Natural killer cell (primary cell): ENCODE data around the gene PPP2CA. TPM values are rescaled to one million over a fixed set of nuclear protein-coding genes. Genes with fewer than 3 reads are reported as not detected.

Experiments
- ATAC-seq, 3 donors: fragments of 150-1000 bp in 2 of 3; fragments of 200-7000 bp in 1 of 3; cut with Tn5 transposase; 1 replicate in 1 of 3; 2 replicates in 2 of 3; pipeline ENCODE4 v1.10.0; 2021; ENCODE audit warnings: mild to moderate bottlenecking in 2 of 3, moderate library complexity in 2 of 3
- DNase-seq, 2 donors: peaks; one replicate each; pipeline versions ENCODE4 v3.0.0 to v3.0.0-alpha.2; 2013 to 2021; ENCODE audit warnings: mixed read lengths in 1 of 2
- H3K27ac ChIP-seq: one replicate; pipeline ENCODE4 v1.5.1; 2013; ENCODE audit warnings: mild to moderate bottlenecking, low read length
- H3K27me3 ChIP-seq: one replicate; pipeline ENCODE4 v1.6.1; 2013; ENCODE audit warnings: low read length; ENCODE audit not compliant: control insufficient read depth, insufficient read depth
- H3K36me3 ChIP-seq: one replicate; pipeline ENCODE4 v1.6.1; 2013; ENCODE audit warnings: low read length; ENCODE audit not compliant: control insufficient read depth, insufficient read depth
- H3K4me1 ChIP-seq: one replicate; pipeline ENCODE4 v1.6.1; 2013; ENCODE audit warnings: low read length; ENCODE audit not compliant: control insufficient read depth, insufficient read depth
- H3K4me3 ChIP-seq: one replicate; pipeline ENCODE4 v1.5.1; 2013; ENCODE audit warnings: low read length
- H3K9me3 ChIP-seq: one replicate; pipeline ENCODE4 v1.6.1; 2013; ENCODE audit warnings: low read length; ENCODE audit not compliant: control insufficient read depth, insufficient read depth
- H3K27ac Mint-ChIP-seq, 2 donors: one replicate each; pipeline ENCODE4 v1.8.0; 2022; ENCODE audit warnings: mild to moderate bottlenecking in 2 of 2, mixed read lengths in 2 of 2, moderate library complexity in 1 of 2
- H3K27me3 Mint-ChIP-seq, 2 donors: one replicate each; pipeline ENCODE4 v1.8.0; 2022; ENCODE audit warnings: low read depth in 2 of 2, mixed read lengths in 2 of 2
- H3K36me3 Mint-ChIP-seq: one replicate; pipeline ENCODE4 v1.8.0; 2022; ENCODE audit warnings: mixed read lengths
- H3K4me1 Mint-ChIP-seq, 2 donors: one replicate each; pipeline ENCODE4 v1.8.0; 2022; ENCODE audit warnings: mixed read lengths in 2 of 2
- H3K4me3 Mint-ChIP-seq: one replicate; pipeline ENCODE4 v1.8.0; 2022; ENCODE audit warnings: mild to moderate bottlenecking, moderate library complexity, mixed read lengths
- H3K9me3 Mint-ChIP-seq, 2 donors: one replicate each; pipeline ENCODE4 v1.8.0; 2022; ENCODE audit warnings: mixed read lengths in 2 of 2
- WGBS: methylation state at CpG from one replicate; pipeline ENCODE4 v1.1.7; 2013; ENCODE audit warnings: missing lambda C conversion rate; ENCODE audit not compliant: insufficient coverage; 5-methylcytosine and 5-hydroxymethylcytosine counted together
- intact Hi-C: fragments of 100-400 bp; cut with micrococcal nuclease; formaldehyde crosslinking; loops from one replicate; pipeline ENCODE4 v1.14.2; 2022
- total RNA-seq, 4 donors: library from RNA; stranded (reverse); fragments of 120-200 nt in 1 of 4; gene quantifications; one replicate each; pipeline versions ENCODE4 v1.2.3 to v1.2.4, GENCODE V29; 2013 to 2022
- TF ChIP-seq, protein P1 (sequence below): fragments of 200-600 bp; IDR thresholded peaks from one replicate; pipeline ENCODE4 v1.8.0; 2022; ENCODE audit warnings: antibody characterized with exemption

PPP2CA gene
- total RNA-seq, 3 donors from 2014 or later (not counting 1 experiment from before 2014, with no cell fraction given) = 188 to 205 (median 191) TPM

DNA sequence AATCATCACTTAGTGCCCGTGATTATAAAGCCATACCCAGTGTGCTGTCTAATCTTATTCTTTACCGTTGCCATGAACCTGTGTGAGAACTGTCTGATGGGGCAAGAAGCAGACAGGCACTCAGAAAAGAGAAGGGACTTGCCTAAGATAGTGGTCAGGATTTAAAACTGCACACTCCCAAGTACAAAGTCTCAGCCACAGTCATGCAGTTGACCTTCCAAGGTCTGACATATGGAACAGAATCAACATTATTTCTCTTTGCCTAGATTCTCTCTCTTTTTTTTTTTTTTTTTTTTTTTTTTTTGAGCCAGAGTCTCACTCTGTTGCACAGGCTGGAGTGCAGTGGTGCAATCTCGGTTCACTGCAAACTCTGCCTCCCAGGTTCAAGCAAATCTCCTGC, 1.9 kb upstream of the PPP2CA start:
- Mint-ChIP-seq H3K9me3 (no peaks in the 10 kb centered on the region), H3K27ac (peak overlapping the region; percentile 96 to 100), H3K4me1 (peaks cover 35 to 43% of the 10 kb centered on the region in 2 donors), H3K27me3 (peaks cover 0 to 2% of the 10 kb centered on the region in 2 donors), H3K4me3 (peak overlapping the region; percentile 97), H3K36me3 (no peaks in the 10 kb centered on the region)
- Histone ChIP-seq H3K36me3 (no peaks in the 10 kb centered on the region), H3K9me3 (no peaks in the 10 kb centered on the region), H3K27ac (no peak overlapping the region), H3K4me1 (peaks cover 13% of the 10 kb centered on the region), H3K4me3 (no peak overlapping the region), H3K27me3 (no peaks in the 10 kb centered on the region)
- ATAC-seq (no peak), DNase-seq (peak in 1 of 2 donors; percentile 12)
- TF ChIP-seq, protein P1, sequence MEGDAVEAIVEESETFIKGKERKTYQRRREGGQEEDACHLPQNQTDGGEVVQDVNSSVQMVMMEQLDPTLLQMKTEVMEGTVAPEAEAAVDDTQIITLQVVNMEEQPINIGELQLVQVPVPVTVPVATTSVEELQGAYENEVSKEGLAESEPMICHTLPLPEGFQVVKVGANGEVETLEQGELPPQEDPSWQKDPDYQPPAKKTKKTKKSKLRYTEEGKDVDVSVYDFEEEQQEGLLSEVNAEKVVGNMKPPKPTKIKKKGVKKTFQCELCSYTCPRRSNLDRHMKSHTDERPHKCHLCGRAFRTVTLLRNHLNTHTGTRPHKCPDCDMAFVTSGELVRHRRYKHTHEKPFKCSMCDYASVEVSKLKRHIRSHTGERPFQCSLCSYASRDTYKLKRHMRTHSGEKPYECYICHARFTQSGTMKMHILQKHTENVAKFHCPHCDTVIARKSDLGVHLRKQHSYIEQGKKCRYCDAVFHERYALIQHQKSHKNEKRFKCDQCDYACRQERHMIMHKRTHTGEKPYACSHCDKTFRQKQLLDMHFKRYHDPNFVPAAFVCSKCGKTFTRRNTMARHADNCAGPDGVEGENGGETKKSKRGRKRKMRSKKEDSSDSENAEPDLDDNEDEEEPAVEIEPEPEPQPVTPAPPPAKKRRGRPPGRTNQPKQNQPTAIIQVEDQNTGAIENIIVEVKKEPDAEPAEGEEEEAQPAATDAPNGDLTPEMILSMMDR = no peak
- WGBS = 98% methylated on average over 3 of the region's 3 CpGs
- intact Hi-C loops = loop anchor here (2.0 to 10.0 kb wide), 2 partner anchors 51 to 297 kb away; partner anchors contain the start of genes JADE2 and SKP1

GRCh38 chr5:134227259-134227658, 1.4 kb upstream of the PPP2CA start:
- DNase-seq (peak in 1 of 2 donors; percentile 39), ATAC-seq (no peak)
- H3K4me3 ChIP-seq = no peak overlapping the region
- no peaks in the 10 kb centered on the region for H3K36me3 Mint-ChIP-seq
- peak overlapping the region; percentile 97 for H3K4me3 Mint-ChIP-seq
- no peaks in the 10 kb centered on the region for H3K9me3 ChIP-seq
- H3K27me3 Mint-ChIP-seq = no peaks in the 10 kb centered on the region
- intact Hi-C loops = loop anchor here (2.0 to 10.0 kb wide), 2 partner anchors 50 to 298 kb away; partner anchors contain the start of genes JADE2 and SKP1
- WGBS = 91% methylated on average over 5 of the region's 5 CpGs
- H3K27me3 ChIP-seq = no peaks in the 10 kb centered on the region
- H3K27ac ChIP-seq = peak overlapping the region; percentile 96
- H3K4me1 Mint-ChIP-seq = peaks cover 41 to 49% of the 10 kb centered on the region in 2 donors
- H3K9me3 Mint-ChIP-seq = no peaks in the 10 kb centered on the region
- peaks cover 13% of the 10 kb centered on the region for H3K4me1 ChIP-seq
- H3K36me3 ChIP-seq = no peaks in the 10 kb centered on the region
- TF ChIP-seq, protein P1 = no peak
- H3K27ac Mint-ChIP-seq = peak overlapping the region; percentile 96 to 100

DNA sequence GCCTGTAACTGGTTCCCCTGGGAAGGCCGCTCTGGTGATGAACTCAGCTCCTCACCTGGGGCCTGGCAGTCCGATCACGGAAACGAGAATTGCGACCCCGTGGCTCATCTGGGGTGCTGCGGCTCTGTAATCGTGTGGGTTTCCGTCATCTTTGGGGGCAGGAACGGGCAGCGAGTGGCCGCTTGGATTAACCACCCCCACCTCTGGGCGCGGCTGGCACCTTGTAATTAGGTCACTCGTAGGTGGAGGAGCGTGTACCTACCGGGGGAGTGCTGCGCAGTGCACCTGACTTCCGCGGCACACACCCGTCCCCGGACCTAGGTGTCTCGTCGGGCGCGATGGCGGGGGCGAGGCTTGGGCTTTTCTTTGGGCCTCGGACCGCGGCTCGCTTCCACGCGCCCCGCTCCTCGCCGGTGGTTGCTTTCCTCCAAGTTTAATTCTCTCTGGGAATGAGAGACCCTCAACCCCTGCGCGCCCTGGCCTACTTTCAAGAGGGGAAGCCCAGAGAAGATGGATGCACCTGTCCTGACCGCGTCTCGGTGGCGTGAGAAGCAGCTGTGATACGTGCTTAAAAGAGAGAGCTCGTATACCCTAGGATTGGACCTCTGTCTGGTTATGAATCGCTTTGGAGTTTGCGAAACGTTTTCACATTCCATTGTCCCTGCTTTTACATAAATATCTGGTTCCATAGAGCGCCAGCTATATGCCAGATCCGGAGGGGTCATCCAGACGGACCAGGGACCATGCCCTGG, 744 bp upstream of the PPP2CA start:
- no peaks in the 10 kb centered on the region for H3K36me3 Mint-ChIP-seq
- WGBS = 7% methylated on average over 51 of the region's 51 CpGs
- ATAC-seq (peak; percentile 52 to 66 (median 59)), DNase-seq (peak in 1 of 2 donors; percentile 90)
- peaks cover 47 to 54% of the 10 kb centered on the region in 2 donors for H3K4me1 Mint-ChIP-seq
- no peaks in the 10 kb centered on the region for H3K9me3 Mint-ChIP-seq
- no peaks in the 10 kb centered on the region for H3K36me3 ChIP-seq
- peak overlapping the region; percentile 96 for H3K27ac ChIP-seq
- H3K27me3 Mint-ChIP-seq = no peaks in the 10 kb centered on the region
- TF ChIP-seq, protein P1 = no peak
- H3K4me3 Mint-ChIP-seq = peak overlapping the region; percentile 97
- intact Hi-C loops = loop anchor here (1.0 to 10.0 kb wide), 4 partner anchors 50 to 422 kb away; partner anchors contain the start of genes JADE2, SEC24A, SKP1 and UBE2B
- H3K4me1 ChIP-seq = peaks cover 14% of the 10 kb centered on the region
- H3K27ac Mint-ChIP-seq = peak overlapping the region; percentile 96 to 100
- H3K27me3 ChIP-seq = no peaks in the 10 kb centered on the region
- no peaks in the 10 kb centered on the region for H3K9me3 ChIP-seq
- peak overlapping the region; percentile 79 for H3K4me3 ChIP-seq
